NT2/D1 (cell line): ENCODE data around the gene GRB7.

ENCODE experiments used
- SUZ12 ChIP-seq: IDR thresholded peaks from 2 replicates; pipeline ENCODE4 v1.6.1; 2011; ENCODE audit not compliant: insufficient read length, insufficient read depth; ENCODE audit errors: extremely low read depth
- ZNF274 ChIP-seq: IDR thresholded peaks from 2 replicates; pipeline ENCODE4 v1.6.1; 2011; ENCODE audit warnings: mild to moderate bottlenecking, low read depth, low read length

- TF ChIP-seq SUZ12 (no peak), ZNF274 (no peak)
These were observed 19.5 kb downstream of the GRB7 start for GRCh38 chr17:39757176-39757662.
